ENCODE data around the gene ZBTB7C.
A peak's percentile ranks its signal among the peaks of the same experiment; 100 is the strongest.
"Not testable (repeated sequence)": the region's sequence is repeated elsewhere in the genome, so short reads cannot be mapped to it uniquely, and the experiment has no call there.

The ZBTB7C gene

DNA sequence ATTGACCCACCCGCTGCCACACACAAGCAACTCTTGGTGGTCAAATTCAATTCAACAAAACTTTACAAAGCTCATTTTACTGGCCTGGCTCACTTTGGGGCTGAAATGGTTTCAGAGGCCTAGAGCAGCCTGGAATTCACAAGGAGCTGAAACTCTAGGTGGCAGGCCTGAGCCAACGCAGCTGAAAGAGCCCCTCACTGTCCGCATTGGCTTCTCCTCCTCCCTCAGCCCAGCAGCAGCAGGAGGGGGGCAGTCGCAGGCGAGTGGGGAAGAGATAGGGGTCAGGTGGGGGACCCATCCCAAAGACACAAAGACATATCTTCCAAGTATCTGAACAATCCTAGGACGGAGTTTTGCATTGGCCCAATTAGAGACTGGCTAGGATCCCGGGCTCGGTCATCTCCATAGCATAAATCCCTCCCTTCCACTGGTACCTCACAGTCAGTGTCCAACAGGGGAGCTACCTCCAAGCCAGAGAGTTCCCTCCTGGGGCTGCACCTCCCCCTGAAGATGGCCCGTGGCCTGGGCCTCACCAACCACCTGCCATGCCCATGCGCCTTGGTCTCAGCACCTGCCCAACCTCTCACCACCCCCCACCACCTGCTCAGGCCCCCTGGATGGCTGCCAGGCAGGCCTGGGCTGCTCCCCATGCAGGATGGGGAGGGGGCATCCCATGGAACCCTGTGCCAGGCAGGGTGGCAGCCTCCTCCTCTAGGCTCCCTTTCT, 113.4 kb downstream of the ZBTB7C start:
- no peak for DNase-seq (ENCODE audit: low spot score)

DNA sequence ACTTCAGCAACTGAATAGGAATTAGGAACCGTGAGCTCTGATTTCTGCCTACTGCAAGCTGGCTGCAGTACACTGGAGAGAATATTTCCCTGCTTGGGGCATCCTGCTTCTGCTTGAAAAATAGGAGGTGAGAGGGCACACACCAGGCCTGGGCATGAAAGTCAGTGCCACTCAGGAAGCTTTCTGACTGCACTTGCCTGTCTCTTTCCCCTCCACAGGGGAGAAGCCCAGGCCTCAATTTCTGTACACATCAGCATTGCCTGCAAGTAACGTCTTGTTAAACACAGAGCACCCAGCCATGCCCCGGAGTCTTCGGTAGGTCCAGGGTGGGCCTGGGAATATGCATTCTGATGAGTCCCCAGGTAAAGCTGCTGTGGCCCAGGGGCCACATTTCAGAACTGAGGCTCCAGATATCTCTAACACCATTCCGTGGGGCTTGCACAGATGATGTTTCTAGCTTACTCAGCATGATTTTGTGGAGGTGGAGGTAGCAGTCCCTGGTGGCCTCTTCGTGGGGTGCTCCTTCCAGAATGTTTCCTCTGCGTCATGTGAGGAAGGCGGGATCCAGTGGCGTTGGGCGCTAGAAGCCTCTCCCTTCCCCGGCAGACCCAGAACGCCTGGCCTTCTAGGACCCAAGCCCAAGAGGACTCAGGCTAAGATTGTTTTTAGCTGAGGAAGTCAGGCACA, 114.1 kb downstream of the ZBTB7C start:
- DNase-seq (ENCODE audit: low spot score), result no peak

DNA sequence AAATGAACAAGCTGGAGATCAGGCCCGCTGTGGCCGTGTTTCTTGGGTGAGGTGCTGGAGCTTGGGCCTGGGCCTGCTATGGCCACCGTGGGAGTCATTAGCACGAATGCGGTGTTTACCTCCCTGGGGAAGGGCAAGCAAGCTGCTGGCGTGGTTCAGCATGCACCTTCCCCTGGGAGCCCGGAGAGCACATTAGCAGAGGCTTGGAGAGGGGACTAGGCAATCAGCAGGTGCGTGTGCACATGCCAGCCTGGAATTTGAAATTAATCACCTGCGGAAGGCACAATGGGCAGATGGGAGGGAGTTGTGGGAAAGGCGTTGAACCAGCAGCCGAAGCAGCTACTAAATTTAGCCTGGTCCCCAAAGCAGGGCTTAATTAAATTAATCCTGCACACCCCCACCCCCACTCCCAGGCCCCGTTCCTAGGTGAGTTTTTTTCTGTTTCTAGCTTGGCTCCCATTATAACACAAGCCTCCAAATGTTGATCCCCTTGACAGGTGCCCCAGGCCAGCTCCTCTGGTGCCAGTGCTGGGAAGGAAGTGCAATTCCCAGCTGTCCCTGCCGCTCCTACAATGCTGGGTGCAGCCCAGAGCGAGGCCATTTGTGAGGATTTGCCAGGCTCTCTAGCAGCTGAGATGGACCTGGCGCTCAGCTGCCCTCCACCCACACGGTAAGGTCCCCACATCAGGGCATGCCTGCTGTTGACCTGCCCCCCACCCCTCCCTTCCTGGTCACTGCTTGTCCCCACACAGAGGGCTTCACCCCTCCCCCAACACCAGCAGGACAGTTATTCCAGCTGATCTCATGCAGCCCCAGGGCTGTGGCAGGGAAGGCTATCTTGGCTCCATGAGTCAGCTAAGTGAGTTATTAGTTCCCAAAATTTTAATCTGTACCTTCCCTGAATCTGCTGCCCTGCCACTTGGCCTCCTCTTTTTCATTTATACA, 115.0 kb downstream of the ZBTB7C start:
- no peak for DNase-seq (ENCODE audit: low spot score)

DNA sequence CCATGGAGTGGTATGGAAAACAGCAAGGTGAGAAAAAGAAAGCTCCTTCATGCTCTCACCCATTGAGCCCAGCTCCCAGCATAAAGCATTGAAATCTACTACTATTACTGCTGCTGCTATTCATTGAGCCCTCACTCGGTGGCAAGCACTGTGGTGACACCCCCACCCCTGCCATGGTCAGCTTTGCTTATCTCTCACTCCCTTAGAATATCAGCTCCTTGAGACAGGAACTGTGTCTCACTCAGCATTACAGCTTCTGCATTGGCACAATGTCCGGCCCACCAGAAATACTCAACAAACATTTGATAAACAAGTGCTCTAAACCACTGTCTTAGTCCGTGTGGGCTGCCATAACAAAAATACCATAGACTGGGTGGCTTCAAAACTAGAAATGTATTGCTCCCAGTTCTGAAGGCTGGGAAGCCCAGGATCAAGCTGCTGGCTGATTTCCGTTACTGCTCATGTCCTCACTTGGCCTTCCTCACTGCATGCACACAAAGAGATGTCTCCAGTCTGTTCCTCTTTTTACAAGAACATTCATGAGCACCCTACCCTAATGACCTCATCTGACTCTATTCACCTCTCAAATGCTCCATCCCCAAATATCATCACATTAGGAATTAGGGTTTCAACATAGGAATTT, 116.3 kb downstream of the ZBTB7C start:
- DNase-seq (ENCODE audit: low spot score), result no peak

DNA sequence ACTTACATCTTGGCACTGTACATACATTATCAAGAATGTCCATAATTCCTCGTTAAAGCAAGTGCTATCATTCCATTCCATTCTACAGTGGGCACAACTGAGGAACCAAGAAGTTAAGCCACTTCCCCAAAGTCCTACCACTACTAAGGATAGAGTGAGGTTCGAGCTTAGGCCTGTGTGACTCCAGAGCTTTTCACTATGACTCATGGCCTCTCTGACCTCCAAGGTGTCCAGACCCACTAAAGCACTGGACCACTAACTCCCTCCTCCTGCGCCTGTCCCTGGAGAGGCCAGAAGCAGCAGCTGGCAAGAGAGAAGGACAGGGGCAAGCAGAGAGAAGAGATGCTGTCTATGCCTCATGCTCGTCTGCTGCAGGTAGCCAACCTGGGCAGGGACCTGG, 117.0 kb downstream of the ZBTB7C start:
- no peak for DNase-seq (ENCODE audit: low spot score)

DNA sequence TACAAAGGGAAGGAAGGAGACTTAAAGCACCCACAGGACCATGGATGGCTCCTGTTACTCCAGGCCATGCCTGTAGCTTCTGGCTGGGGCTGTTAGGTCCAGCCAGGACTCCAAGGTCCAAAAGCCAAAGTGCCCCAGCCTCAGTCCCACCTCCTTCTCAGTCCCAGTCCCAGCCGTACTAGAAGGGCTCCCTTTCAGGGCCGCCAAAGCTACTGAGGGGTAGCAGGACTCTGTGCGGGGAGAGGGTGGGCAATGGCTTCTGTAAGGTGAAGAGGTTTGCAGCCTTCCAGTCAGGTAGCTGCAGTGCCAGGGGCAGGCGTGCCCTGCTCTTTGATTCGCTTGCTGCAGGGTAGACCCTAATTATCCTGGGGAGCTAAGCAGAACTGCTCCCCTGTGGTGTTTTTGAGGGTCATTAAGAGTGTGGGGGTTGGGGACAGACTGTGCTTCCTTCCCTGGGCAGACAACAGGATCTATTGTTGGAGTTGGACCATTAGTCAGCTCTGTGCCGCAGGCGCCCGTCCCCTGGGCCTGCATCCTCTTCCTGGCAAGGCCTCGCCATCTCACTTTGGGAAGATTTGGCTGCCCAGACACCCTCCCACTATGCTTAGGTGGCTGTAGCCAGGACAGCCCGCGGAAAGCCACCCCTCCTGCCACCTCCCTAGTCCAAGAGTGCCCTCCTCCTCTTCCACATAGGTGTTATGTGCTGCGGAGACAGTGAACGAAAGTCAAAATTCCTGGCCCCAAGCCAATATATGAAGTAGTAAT, 118.8 kb downstream of the ZBTB7C start:
- peak; percentile 21 for DNase-seq (ENCODE audit: low spot score)

DNA sequence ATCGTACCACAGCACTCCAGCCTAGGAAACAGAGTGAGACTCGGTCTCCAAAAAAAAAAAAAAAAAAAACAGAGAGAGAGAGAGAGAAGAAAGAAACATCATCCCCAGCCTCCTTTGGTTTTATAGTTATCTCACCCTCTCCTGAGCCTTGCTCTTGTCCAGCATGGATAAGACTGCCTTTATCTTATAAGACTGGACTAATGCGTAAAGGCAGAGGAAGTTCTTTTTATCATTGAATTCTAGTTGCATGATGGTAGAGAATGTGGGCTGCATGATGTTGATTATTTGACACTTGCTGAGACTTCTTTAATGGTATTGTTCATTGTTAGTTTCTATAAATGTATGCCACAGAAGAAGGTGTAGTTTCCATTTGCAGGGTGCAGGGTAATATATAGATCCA, 124.4 kb downstream of the ZBTB7C start:
- DNase-seq (ENCODE audit: low spot score), result no peak

DNA sequence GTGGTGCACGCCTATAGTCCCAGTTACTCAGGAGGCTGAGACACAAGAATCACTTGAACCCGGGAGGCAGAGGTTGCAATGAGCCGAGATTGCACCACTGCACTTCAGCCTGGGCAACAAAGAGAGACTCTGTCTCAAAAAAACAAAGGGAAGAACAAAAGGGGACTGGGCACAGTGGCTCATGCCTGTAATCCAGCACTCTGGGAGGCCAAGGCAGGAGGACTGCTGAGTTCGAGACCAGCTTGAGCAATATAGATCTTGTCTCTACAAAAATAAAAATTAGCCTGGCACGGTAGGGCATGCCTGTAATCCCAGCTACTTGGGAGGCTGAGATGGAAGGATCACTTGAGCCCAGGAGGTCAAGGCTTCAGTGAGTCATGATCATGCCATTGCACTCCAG, 125.2 kb downstream of the ZBTB7C start:
- DNase-seq (ENCODE audit: low spot score), result not testable (repeated sequence)

DNA sequence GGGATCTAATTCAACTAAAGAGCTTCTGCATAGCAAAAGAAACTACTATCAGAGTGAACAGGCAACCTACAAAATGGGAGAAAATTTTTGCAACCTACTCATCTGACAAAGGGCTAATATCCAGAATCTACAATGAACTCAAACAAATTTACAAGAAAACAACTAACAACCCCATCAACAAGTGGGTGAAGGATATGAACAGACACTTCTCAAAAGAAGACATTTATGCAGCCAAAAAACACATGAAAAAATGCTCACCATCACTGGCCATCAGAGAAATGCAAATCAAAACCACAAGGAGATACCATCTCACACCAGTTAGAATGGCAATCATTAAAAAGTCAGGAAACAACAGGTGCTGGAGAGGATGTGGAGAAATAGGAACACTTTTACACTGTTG, 127.7 kb downstream of the ZBTB7C start:
- not testable (repeated sequence) for DNase-seq (ENCODE audit: low spot score)

DNA sequence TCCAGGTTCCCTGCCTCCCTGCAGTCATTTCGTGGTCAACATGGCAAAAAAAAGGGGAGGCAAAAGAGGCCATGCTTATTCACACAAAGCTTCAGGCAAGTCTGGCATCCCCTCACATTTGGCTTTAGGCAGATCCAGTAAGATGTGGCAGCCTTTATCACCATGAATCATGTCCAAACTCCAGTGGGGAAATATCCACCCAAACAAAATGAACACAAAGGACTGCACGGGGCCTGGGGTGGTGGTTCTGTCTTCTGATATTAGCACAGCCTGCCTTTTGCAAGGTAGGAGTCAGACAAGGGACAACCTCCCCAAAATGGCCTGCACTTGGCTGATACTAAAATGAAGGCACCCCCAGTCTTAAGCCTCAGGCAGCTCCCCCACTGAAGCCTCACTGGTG, 129.9 kb downstream of the ZBTB7C start:
- DNase-seq (ENCODE audit: low spot score), result no peak

DNA sequence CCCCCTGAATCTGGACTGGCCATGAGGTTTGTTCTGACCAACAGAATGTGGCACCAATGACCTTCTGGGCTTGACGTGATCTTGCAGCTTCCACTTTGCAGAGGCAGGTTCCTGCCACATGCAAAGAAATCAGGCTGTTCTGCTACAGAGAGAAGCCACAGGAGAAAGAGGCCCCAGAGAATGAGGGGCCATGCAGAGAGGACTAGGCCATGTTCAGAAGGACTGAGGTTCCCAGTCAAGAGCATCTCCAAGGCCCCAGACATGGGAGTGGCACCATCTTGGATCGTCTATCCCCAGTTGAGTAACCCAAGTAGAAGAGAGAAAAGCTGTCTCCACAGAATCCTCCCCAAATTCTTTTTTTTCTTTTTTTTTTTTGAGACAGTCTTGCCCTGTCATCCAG, 131.1 kb downstream of the ZBTB7C start:
- DNase-seq (ENCODE audit: low spot score), result no peak

DNA sequence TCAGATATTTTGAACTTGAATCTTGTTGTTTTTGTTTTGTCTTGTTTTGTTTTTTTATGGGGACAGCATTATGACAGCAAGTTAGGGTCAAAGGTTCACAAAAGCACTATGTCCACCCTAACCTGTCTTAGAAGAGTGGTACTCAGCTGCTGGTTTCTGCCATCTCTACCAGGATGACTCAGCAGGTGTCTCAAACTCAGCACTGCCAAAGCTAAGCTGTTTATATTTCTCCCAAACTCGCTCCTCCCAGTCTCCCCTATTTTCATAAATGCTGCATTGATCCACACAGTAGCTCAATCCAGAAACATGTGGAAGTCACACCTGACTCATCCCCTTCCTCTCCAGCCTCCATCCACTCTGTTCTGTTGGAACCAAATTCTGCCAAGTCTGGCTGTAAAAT, 134.9 kb downstream of the ZBTB7C start:
- no peak for DNase-seq (ENCODE audit: low spot score)

DNA sequence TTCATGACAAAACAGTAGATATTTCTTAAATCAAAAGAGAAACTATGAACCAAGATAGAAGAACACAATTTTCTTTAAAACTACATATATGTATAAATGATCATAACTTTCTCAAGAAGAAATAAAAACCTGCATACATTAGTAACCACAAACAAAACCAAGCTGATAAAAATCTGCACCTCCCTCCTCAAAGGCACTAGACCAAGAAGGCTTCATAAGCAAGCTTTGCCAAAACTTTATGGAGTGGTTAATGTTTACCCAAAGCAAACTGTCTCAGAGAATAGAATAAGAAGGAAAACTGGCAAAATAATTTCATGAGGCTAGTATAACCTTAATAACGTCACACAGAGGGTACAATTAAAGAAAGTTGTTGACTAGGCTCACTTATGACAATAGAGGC, 138.3 kb downstream of the ZBTB7C start:
- no peak for DNase-seq (ENCODE audit: low spot score)

DNA sequence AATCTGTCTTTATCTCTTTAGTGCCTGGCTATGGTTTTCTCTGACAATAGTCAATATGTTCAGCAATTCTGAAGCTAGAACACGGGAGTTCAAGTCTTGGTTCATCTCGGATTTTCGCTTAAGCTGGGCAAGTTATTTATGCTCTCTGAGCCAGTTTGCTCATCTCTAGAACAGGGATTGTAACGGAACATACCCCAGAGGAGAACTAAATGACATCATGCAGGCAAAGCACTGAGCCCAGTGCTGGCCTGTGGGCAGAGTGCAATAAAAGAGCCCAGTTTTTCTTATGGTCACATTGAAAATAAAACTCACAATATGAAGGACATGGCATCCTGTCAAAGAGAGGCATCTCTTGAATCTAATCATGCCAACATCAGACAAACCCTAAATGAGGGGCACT, 143.9 kb downstream of the ZBTB7C start:
- no peak for DNase-seq (ENCODE audit: low spot score)

DNA sequence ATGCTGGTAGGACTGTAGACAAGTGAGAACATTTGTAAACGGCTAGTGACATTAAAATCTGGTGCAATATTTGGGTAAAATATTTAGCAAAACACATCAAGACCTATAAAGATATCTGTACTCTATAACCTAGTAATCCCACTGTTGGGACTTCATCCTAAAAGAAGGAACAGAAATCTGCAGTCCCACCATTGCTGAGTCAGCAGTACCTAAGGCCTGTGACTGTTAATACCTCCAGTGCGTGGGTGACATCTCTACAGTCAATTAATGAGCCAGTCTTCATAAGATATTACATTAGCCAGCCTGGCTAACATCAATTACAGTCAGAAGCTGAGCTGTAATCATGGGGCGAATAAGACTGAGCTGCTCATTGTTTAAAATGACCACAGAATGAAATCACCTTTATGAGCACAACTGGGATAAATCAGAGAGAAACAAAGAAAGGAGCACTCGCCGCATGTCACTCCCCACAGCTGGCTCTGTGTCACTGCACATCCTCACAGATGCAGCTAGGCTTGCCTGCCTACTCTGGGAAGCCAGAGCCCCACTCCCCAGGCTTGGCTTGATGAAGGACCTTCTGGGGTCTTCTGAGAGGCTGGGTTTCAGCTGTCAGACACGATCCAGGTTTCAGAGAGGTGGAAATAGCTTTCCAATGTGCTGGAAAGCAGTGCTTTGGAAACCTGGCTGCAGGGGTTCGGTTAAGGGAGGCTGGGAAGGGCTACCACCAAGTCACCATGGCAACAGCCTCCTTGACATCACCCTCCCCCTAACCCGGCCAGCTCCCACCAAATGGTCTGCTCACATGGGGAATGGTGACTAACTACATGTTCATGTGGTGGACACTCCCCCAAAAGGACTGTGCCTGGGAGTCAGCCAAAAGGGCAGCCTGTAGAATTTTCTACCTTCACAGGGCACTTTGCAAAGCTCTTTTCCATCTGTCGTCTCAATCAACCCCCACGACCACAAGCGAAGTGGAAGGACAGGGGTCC, 145.0 kb downstream of the ZBTB7C start:
- DNase-seq (ENCODE audit: low spot score), result no peak

DNA sequence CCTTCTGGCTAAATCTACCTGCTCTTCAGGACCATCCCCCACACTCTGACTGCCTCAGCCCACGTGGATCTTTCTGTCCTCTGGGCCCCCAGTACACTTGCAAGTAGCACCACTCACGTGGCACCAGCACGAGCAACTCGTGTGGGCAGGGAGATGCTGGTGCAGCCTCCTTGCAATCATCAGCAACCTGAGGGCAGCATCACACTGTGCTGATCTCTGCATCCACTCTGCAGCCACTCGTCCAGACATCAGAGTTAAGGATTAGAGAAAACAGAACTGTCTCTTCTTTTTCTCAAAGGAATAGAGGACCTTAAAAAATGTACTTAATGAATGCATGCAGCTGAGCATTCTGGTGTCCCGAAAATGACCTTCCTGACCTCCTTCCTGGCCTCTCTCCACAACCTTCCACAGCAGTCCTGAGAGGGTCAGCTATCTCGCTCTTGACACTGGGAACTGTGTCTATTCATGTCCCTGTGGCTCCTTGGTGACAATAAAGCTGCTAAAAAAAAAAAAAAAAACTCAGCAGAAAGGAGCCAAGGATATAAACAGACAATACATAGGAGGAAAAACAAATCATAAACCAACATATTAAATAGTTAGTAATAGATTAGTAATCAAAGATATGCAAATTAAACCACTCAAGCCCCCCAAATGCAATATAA, 145.9 kb downstream of the ZBTB7C start:
- DNase-seq (ENCODE audit: low spot score), result no peak

DNA sequence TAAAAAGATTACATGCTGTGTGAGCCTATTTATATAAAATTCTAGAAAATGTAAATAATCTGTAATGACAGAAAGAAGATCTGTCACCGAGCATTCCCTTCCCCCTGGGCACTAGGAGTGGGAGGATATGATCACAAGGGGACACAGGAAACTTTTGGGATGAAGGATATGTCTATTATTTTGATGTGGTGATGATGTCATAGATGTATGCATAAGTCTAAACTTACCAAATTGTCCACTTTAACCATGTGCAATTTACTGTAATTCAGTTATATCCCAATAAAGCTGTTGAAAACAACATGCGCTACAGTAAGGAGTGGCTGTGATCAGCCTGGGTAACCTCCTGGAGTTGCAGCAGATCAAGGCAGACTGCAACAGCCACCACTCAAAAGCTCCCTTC, 148.9 kb downstream of the ZBTB7C start:
- DNase-seq (ENCODE audit: low spot score), result no peak

DNA sequence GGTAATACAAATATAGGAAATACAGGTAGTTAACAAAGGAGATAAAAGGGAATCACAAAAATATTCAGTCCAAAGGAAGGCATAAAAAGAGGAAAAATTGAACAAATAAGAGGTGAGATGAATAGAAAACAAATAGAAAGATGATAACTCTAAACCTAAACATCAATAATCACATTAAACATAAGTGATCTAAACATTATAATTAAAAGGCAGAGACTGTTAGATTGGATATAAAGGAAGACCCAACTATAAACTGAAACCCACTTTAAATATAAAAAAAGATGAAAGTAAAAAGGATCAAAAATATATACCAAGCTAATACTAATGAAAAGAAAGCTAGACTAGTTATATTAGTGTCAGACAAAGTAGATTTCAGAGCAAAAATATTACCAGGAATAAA, 152.3 kb downstream of the ZBTB7C start:
- no peak for DNase-seq (ENCODE audit: low spot score)

DNA sequence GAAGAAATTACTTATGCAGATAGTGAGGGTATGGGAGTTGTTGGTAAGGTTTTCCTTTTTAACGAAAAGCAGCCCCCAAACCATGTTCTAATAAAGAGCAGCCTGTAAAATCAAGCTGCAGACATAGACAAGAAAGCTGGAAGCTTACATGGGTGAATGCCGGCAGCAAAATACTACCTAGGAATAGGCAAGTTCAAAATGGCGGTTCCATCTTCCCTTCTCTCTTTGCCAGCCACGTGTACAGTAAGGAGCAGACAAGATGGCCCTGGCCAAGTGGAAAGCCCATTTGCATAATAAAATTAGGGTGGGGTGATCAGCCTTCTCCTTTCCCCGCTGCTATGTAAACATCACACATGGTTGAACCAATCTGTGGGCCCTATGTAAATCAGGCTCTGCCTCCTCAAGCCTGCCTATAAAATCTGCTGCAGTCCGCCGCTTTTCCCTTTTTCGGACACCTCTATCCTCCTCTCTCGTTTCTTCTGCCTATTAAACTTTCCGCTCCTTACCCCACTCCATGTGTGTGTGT, 155.0 kb downstream of the ZBTB7C start:
- no peak for DNase-seq (ENCODE audit: low spot score)

Data from globus pallidus (tissue), 1 donor.